Measurements from ENCODE around the gene CTNND2. TPM values are rescaled to one million over a fixed set of nuclear protein-coding genes. Genes with fewer than 3 reads are reported as not detected.
"Not testable (repeated sequence)": the region's sequence is repeated elsewhere in the genome, so short reads cannot be mapped to it uniquely, and the experiment has no call there.

CTNND2 gene
- total RNA-seq, 2 experiments from 2014 or later, result not detected

DNA sequence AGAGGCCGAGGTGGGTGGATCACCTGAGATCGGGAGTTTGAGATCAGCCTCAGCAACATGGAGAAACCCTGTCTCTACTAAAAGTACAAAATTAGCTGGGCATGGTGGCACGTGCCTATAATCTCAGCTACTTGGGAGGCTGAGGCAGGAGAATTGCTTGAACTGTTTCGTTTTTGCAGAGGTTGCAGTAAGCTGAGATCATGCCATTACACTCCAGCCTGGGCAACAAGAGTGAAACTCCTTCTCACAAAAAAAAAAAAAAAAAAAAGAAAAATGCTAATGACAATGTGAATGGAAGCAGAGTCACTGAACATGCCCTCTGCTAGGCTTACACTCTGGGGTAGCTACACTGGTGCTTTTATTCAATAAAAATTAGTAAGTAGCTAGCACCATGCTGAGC, 899.7 kb downstream of the CTNND2 start:
- H3K36me3 Mint-ChIP-seq (ENCODE audit: low read depth); H3K4me1 Mint-ChIP-seq; H3K9me3 Mint-ChIP-seq; POLR2A ChIA-PET; H3K4me3 Mint-ChIP-seq; H3K27ac Mint-ChIP-seq; DNase-seq; CTCF ChIA-PET; H3K27me3 Mint-ChIP-seq: not testable (repeated sequence)

DNA sequence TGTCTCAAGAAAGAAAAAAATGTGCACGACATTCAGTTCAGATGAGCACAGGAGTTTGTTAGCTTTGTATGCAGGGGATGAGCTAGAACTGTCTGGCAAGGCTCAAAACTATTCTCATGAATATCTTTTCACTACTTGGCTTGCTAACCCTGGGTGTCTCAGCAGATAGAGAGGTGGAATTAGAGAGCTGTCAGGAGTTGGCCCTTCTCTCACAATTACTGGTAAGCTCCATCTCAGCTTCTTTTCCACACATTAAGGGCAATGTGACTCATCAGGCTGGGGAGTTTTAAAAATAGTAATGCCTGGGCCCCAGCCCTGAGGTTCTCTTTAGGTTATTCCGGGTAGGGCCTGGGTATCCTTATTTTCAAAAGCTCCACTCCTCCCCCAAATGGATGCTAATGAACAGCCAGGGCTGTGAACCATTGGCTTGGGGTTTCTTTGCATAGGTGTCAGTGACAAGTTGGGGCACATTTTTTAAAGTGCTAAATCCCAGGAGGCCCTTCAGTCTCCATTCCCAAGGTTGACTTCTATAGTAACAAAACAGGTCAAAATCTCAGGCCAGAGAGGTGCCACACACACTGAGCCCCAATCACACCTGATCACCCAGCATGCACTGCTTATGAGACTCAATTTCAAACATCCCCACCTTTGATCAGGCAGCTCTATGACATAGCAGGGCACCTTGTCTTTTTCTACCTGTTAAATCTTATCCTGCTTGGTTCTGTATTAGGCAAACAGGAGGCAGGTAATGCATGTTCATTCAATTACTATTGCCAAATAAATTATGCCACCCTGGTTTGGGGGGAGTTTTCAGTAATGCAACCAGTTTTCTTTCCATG, 903.5 kb downstream of the CTNND2 start:
- Mint-ChIP-seq H3K27ac (no peak overlapping the region), H3K9me3 (no peaks in the 10 kb centered on the region), H3K4me1 (no peaks in the 10 kb centered on the region), H3K36me3 (ENCODE audit: low read depth) (no peaks in the 10 kb centered on the region), H3K27me3 (no peaks in the 10 kb centered on the region), H3K4me3 (no peak overlapping the region)
- DNase-seq, result no peak
- CTCF ChIA-PET, result interaction anchor here (1.9 kb wide), 1 partner anchor 13 kb away, joined by 5 read pairs; no protein-coding TSS in a partner anchor
- POLR2A ChIA-PET, result interaction anchor here (0.8 kb wide), 1 partner anchor 12 kb away, joined by 3 read pairs; no protein-coding TSS in a partner anchor

DNA sequence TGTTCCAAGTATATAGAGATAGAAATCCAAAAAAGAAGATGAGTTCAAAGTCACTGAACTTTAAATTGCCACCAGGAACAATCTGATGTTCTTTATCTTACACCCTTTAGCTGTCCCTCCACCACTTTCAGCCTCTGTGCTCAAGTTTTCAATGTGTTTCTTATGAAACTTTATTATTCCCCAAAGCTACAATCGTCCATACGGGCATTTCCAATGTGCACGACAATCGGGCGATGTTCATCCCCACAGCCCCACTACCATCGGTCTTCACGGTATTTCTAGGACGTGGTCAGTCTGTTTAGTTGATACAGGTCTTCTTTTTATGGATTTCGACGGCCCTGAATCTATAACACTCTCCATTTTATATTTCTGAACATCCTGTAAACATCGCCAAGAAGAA, 904.5 kb downstream of the CTNND2 start:
- ChIA-PET CTCF (no interaction called here), POLR2A (no interaction called here)
- Mint-ChIP-seq H3K4me3 (no peak overlapping the region), H3K4me1 (no peaks in the 10 kb centered on the region), H3K9me3 (no peaks in the 10 kb centered on the region), H3K36me3 (ENCODE audit: low read depth) (no peaks in the 10 kb centered on the region), H3K27me3 (no peaks in the 10 kb centered on the region), H3K27ac (no peak overlapping the region)
- no peak for DNase-seq

DNA sequence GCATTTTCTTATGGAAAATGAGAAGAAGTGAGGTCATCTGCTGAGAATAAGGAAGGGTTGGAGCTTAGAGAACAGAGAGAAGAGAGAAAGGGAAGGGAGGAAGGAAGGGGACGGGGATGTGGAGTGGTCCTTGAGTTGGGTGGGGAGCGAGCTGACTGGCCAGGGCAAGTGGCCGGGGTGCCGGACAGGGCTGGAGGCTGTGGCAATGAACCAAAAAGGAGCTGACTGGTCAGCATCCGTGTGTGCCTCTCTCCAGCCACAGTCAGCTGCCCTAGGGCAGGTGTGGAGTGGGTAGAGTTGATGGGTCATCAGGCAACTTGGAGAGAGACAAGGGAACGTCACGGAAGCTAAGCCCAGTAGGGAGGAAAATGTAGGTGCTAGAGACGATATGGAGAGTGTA, 908.4 kb downstream of the CTNND2 start:
- no peak overlapping the region for H3K27ac Mint-ChIP-seq
- H3K27me3 Mint-ChIP-seq, result no peaks in the 10 kb centered on the region
- POLR2A ChIA-PET, result no interaction called here

DNA sequence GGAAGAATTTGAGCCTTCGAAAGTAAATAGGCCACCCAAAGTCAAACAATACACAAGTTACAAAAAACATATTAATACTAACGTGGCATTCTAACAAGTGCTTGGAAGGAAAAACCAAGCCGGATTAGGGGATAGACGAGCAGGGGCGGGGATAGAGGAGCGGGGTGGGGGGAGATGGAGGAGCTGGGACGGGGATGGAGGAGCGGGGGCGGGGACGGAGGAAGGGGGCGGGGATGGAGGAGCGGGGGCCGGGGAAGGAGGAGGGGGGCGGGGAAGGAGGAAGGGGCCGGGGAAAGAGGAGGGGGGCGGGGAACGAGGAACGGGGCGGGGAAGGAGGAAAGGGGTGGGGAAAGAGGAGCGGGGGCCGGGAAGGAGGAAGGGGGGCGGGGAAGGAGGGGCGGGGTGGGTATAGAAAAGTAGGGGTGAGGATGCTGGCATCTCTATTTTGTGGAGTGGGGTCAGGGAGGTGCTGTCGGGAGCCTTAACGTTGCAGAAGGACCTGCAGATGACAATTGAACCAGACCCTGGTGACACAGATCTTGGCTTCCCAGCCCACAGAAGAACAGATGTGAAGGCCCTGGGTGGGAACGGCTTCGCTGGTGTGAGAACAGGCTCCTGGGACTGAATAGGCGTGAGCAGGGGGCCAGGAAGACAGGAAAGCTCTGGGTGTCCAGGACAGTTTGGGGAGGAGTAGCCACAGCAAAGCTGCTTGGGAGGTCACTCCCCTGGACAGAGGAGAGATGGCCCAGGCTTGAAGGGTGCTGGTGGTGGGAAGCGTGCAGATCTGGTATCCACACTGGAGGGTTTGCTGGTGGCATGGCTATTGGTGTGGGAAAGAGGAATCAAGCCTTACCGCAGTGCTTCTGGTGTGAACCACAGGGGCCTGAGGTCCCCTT, 909.9 kb downstream of the CTNND2 start:
- Mint-ChIP-seq H3K4me3 (no peak overlapping the region), H3K36me3 (ENCODE audit: low read depth) (no peaks in the 10 kb centered on the region), H3K9me3 (no peaks in the 10 kb centered on the region), H3K4me1 (no peaks in the 10 kb centered on the region), H3K27ac (no peak overlapping the region), H3K27me3 (no peaks in the 10 kb centered on the region)
- POLR2A ChIA-PET, result no interaction called here
- no peak for DNase-seq
- CTCF ChIA-PET, result no interaction called here

More for the DNA sequence above, 908.4 kb downstream of the CTNND2 start:
- H3K36me3 Mint-ChIP-seq (ENCODE audit: low read depth), result no peaks in the 10 kb centered on the region
- no peaks in the 10 kb centered on the region for H3K9me3 Mint-ChIP-seq
- DNase-seq, result no peak
- no peaks in the 10 kb centered on the region for H3K4me1 Mint-ChIP-seq
- CTCF ChIA-PET, result no interaction called here
- no peak overlapping the region for H3K4me3 Mint-ChIP-seq

DNA sequence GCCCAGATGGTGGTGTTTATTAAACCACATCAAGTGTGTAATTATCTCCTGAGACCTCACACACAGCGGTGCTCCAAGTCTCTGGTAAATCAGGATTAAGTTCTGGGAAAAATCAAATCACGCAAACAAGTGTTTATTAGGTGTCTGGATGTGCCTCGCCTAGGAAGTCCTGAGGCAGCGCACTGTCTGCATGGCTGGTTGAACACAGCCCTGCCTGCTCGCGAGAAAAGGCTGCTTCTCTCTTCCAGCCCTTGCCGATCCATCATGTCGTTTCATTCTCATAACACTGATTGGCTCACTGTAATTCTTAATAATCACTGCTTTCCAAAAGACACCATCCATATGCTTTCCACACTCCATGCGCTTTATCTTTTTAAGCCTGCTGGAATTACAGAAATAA, 913.6 kb downstream of the CTNND2 start:
- ChIA-PET CTCF (no interaction called here), POLR2A (no interaction called here)
- no peak for DNase-seq
- H3K4me1 Mint-ChIP-seq, result peaks cover 7% of the 10 kb centered on the region
- H3K27me3 Mint-ChIP-seq, result no peaks in the 10 kb centered on the region
- H3K36me3 Mint-ChIP-seq (ENCODE audit: low read depth), result no peaks in the 10 kb centered on the region
- H3K9me3 Mint-ChIP-seq, result no peaks in the 10 kb centered on the region
- H3K27ac Mint-ChIP-seq, result no peak overlapping the region
- H3K4me3 Mint-ChIP-seq, result no peak overlapping the region

DNA sequence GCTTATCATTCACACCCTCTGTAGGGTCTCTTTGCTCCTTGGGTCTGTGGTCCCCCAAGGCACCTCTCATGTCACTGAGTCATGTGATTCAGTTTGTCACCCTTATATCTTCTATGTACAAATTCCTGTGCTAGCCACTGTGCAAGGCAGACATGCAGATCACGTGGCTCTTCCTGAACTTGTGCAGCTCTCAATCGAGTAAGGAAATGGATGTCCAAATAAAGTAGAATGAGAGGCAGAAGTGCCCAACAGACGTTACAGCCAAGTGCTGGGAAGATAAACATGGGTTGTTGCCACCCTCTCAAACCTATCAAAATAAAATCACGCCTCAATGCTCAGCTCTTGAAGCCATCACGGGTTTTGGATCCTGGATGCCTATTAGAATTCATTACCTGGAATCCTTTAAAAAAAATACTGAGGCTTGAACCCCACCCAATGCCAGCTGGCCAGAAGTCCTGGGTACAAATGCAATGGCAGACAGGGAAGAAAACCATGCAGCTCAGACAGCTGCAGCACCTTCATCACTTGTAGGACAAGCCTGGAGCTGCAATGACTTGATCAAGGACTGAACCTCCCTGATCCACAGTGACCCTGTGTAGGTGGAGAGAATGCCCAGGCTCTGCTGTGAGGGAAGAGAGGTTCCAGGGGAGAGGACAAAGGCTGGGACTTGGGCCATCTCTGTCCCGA, 914.5 kb downstream of the CTNND2 start:
- H3K27me3 Mint-ChIP-seq, result no peaks in the 10 kb centered on the region
- H3K9me3 Mint-ChIP-seq, result no peaks in the 10 kb centered on the region
- H3K4me3 Mint-ChIP-seq, result no peak overlapping the region
- H3K4me1 Mint-ChIP-seq, result peaks cover 7% of the 10 kb centered on the region
- POLR2A ChIA-PET, result no interaction called here
- DNase-seq, result no peak
- no peak overlapping the region for H3K27ac Mint-ChIP-seq
- CTCF ChIA-PET, result interaction anchor here (0.6 to 2.3 kb wide), 2 partner anchors 8 to 829 kb away, joined by 3 to 8 read pairs; no protein-coding TSS in a partner anchor
- H3K36me3 Mint-ChIP-seq (ENCODE audit: low read depth), result no peaks in the 10 kb centered on the region

DNA sequence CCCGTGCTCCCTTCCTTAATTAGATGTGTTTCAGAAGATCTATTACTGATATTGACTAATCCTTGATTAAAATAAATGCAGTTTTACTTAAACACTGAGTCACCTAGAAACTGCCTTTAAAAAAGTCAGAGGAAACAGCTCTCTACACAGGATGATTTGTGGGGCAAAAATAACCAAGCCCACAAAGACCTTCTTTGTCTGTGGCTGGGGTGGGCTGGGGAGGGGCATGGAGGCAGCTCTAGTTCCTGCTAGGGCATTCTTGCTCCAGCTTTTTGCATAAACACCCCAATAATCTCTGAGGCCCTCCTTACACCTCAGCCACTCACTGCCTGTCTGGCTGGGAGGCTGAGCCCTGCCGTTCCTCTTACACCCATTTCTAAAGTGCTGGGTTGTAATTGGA, 915.6 kb downstream of the CTNND2 start:
- Mint-ChIP-seq H3K36me3 (ENCODE audit: low read depth) (no peaks in the 10 kb centered on the region), H3K9me3 (no peaks in the 10 kb centered on the region), H3K4me1 (peaks cover 7% of the 10 kb centered on the region), H3K27me3 (no peaks in the 10 kb centered on the region), H3K4me3 (no peak overlapping the region), H3K27ac (no peak overlapping the region)
- ChIA-PET CTCF (interaction anchor here (0.6 to 2.3 kb wide), 10 partner anchors 9 to 1035 kb away, joined by 3 to 8 read pairs (median 4); no protein-coding TSS in a partner anchor), POLR2A (interaction anchor here (1.2 kb wide), 1 partner anchor 13 kb away, joined by 3 read pairs; no protein-coding TSS in a partner anchor)
- DNase-seq, result no peak

DNA sequence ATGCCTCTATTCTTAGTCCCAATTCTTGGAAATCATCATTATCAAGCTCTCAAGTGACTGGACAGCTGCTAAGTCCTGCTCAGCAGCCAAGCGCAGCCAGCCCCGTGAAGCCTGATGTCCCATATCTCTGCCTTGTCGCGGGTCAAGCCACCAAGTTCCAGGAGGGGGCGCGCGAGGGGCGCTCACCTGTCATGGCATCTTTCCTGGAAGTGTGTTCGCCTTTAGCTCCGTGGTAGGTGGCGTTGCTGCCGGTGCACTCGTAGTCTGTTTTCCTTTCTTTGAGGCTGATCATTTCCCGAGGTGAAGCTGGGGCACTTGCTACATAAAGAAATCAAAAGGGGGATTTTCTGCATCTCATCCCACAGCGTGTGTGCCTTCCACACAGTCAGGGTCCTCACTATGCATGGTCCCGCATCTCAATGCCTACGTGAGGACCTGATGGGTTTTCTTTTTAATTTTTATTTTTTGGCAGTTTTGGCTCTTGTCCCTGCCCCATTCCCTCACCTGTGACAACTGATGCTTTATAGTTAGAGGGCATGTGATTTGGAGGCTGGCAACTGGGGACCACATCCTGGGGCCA, 916.2 kb downstream of the CTNND2 start:
- Mint-ChIP-seq H3K36me3 (ENCODE audit: low read depth) (no peaks in the 10 kb centered on the region), H3K4me3 (no peak overlapping the region), H3K4me1 (peaks cover 7% of the 10 kb centered on the region), H3K9me3 (no peaks in the 10 kb centered on the region), H3K27me3 (no peaks in the 10 kb centered on the region), H3K27ac (no peak overlapping the region)
- peak; percentile 66 for DNase-seq
- CTCF ChIA-PET, result interaction anchor here (0.6 to 2.3 kb wide), 11 partner anchors 10 to 1036 kb away, joined by 3 to 8 read pairs (median 4); no protein-coding TSS in a partner anchor
- POLR2A ChIA-PET, result interaction anchor here (1.2 kb wide), 1 partner anchor 13 kb away, joined by 3 read pairs; no protein-coding TSS in a partner anchor

DNA sequence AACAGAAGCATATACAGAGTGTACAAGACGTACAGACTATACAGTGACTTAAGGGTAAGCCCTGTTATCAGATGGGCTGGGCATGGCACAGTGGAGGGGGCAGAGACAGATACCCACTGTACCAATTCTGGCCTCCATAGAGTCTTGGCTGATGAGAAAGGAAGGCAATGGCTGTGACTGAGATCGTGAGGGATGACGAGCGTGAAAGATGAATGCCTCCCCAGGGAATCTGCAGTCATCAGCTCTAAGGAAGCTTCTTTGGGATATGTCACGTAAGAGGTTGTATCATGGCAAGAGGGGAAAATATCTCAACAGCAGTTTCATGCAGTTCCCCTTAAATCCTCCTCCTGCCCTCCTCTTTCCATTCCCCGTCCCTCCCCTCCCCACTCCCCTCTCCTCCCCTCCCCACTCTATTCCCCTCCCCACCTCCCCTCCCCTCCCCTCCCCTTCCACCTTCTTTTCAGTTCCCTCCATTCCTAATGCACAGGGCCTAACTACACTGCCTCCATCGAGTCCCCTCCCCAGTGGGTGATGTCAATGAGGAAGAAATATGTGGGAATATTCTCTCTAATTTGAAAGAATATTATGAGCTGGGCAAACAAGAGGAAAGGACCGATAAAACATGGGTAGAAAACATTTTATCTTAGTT, 916.8 kb downstream of the CTNND2 start:
- Mint-ChIP-seq H3K36me3 (ENCODE audit: low read depth) (no peaks in the 10 kb centered on the region), H3K4me1 (peaks cover 7% of the 10 kb centered on the region), H3K9me3 (no peaks in the 10 kb centered on the region), H3K4me3 (no peak overlapping the region), H3K27ac (no peak overlapping the region), H3K27me3 (no peaks in the 10 kb centered on the region)
- DNase-seq, result no peak
- ChIA-PET POLR2A (no interaction called here), CTCF (interaction anchor here (0.9 to 2.3 kb wide), 9 partner anchors 9 to 535 kb away, joined by 3 to 8 read pairs (median 4); no protein-coding TSS in a partner anchor)

DNA sequence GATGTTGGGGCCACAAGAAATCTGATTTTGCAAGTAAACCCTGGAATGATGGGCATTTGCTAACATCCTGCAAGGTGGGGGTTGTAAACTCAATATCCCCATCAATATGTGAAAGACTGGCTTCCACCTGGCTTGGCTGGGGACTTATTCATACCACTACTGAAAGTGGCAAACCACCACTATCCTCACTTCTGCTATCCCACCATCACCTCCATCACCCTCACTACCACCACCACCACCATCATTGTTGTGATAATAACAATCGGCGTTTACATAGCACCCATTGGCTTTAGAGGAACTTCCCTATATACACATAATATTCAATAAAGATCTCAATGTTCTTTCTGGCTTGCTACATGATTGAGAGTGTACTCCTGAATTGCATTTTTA, 918.5 kb downstream of the CTNND2 start:
- no peaks in the 10 kb centered on the region for H3K9me3 Mint-ChIP-seq
- H3K27ac Mint-ChIP-seq, result no peak overlapping the region
- H3K36me3 Mint-ChIP-seq (ENCODE audit: low read depth), result no peaks in the 10 kb centered on the region
- ChIA-PET CTCF (no interaction called here), POLR2A (no interaction called here)
- no peak for DNase-seq
- H3K4me1 Mint-ChIP-seq, result peaks cover 7% of the 10 kb centered on the region
- H3K27me3 Mint-ChIP-seq, result no peaks in the 10 kb centered on the region
- no peak overlapping the region for H3K4me3 Mint-ChIP-seq

DNA sequence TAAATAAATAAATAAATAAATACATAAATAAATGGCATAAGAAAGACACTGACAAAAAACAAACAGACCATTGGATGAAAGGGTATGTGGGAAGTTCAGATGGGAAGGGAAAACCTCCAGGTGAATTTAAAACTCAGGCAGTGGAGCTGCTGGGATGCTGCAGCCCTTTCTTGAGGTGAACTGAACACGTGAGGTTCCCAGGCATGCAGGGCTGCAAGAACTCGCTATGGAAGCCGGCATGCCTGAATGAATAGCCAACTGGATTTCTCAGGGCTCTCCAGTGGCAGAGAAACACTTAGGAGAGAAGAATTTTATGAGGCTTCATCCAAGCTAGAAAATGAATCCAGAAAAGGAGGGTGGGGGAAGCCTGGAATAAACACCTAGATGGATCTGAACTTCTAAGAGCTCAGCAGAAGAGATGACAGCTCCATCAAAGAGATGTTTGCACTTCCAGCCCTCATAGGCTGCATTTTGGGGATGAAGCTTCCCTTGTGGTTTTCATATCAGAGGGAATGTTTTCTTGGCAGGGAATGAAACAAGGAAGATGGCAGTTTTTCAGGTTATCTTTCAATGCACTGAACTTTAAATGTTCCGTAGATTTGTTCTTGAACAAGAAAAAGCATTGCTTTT, 919.0 kb downstream of the CTNND2 start:
- no peaks in the 10 kb centered on the region for H3K9me3 Mint-ChIP-seq
- POLR2A ChIA-PET, result no interaction called here
- DNase-seq, result no peak
- H3K27ac Mint-ChIP-seq, result no peak overlapping the region
- no peak overlapping the region for H3K4me3 Mint-ChIP-seq
- peaks cover 7% of the 10 kb centered on the region for H3K4me1 Mint-ChIP-seq
- H3K36me3 Mint-ChIP-seq (ENCODE audit: low read depth), result no peaks in the 10 kb centered on the region
- H3K27me3 Mint-ChIP-seq, result no peaks in the 10 kb centered on the region
- CTCF ChIA-PET, result no interaction called here

Data from activated CD4-positive, alpha-beta memory T cell treated with anti-CD3 and anti-CD28 coated beads, Interleukin-2, amount 10 ng/mL, durations not matched to agents 7 days and 5 days (primary cell).